Measurements from ENCODE around the gene RPL7A. TPM values are rescaled to one million over a fixed set of nuclear protein-coding genes. Genes with fewer than 3 reads are reported as not detected.

The RPL7A gene
- total and polyA plus RNA-seq, 4 donors, result 1,304 to 3,584 (median 2,046) TPM

- H3K9me3 ChIP-seq (ENCODE audit: control insufficient read depth, low read length), result no peaks in the 10 kb centered on the region
- H3K27ac ChIP-seq (ENCODE audit: low read depth in 1 of 2, low read length in 2 of 2), result no peak overlapping the region
- no peaks in the 10 kb centered on the region for H3K27me3 ChIP-seq (ENCODE audit: control insufficient read depth in 1 of 2, insufficient read depth in 2 of 2, low read length in 1 of 2)
- H3K36me3 ChIP-seq (ENCODE audit: control insufficient read depth in 1 of 2, insufficient read depth in 2 of 2, low read length in 1 of 2), result no peaks in the 10 kb centered on the region
- H3K4me3 ChIP-seq (ENCODE audit: low read length in 2 of 2), result no peak overlapping the region
- intact Hi-C loops (cut with DNase I), result no loop called here
- WGBS, 2 donors, result 95% methylated on average over 4 of the region's 4 CpGs
- no peak for ATAC-seq (ENCODE audit: low FRiP score)
- DNase-seq, result no peak
- H3K4me1 ChIP-seq (ENCODE audit: control insufficient read depth in 1 of 2, insufficient read depth in 2 of 2, low read length in 2 of 2), result no peaks in the 10 kb centered on the region
Measured at GRCh38 chr9:133382507-133383141, 34.6 kb downstream of the RPL7A start.

GRCh38 chr9:133383438-133383837 is 35.4 kb downstream of the RPL7A start:
- ATAC-seq (ENCODE audit: low FRiP score), result no peak
- no peak overlapping the region for H3K4me3 ChIP-seq (ENCODE audit: low read length in 2 of 2)
- no peaks in the 10 kb centered on the region for H3K9me3 ChIP-seq (ENCODE audit: control insufficient read depth, low read length)
- H3K36me3 ChIP-seq (ENCODE audit: control insufficient read depth in 1 of 2, insufficient read depth in 2 of 2, low read length in 1 of 2), result no peaks in the 10 kb centered on the region
- no peaks in the 10 kb centered on the region for H3K27me3 ChIP-seq (ENCODE audit: control insufficient read depth in 1 of 2, insufficient read depth in 2 of 2, low read length in 1 of 2)
- 95 to 97% methylated on average over 3 of the region's 3 CpGs for WGBS, 2 donors
- intact Hi-C loops (cut with DNase I), result no loop called here
- no peak for DNase-seq
- no peak overlapping the region for H3K27ac ChIP-seq (ENCODE audit: low read depth in 1 of 2, low read length in 2 of 2)
- no peaks in the 10 kb centered on the region for H3K4me1 ChIP-seq (ENCODE audit: control insufficient read depth in 1 of 2, insufficient read depth in 2 of 2, low read length in 2 of 2)

- WGBS, 2 donors, result 87 to 88% methylated on average over 17 of the region's 17 CpGs
Measured at GRCh38 chr9:133384736-133385321, 36.8 kb downstream of the RPL7A start.

GRCh38 chr9:133385452-133385851 is 37.4 kb downstream of the RPL7A start:
- Histone ChIP-seq H3K36me3 (ENCODE audit: control insufficient read depth in 1 of 2, insufficient read depth in 2 of 2, low read length in 1 of 2) (no peaks in the 10 kb centered on the region), H3K4me3 (ENCODE audit: low read length in 2 of 2) (no peak overlapping the region), H3K27me3 (ENCODE audit: control insufficient read depth in 1 of 2, insufficient read depth in 2 of 2, low read length in 1 of 2) (no peaks in the 10 kb centered on the region), H3K4me1 (ENCODE audit: control insufficient read depth in 1 of 2, insufficient read depth in 2 of 2, low read length in 2 of 2) (no peaks in the 10 kb centered on the region), H3K27ac (ENCODE audit: low read depth in 1 of 2, low read length in 2 of 2) (no peak overlapping the region), H3K9me3 (ENCODE audit: control insufficient read depth, low read length) (no peaks in the 10 kb centered on the region)
- intact Hi-C loops (cut with DNase I), result no loop called here
- no peak for DNase-seq
- no peak for ATAC-seq (ENCODE audit: low FRiP score)
- 86 to 89% methylated on average over 14 of the region's 14 CpGs for WGBS, 2 donors

More at GRCh38 chr9:133384736-133385321, 36.8 kb downstream of the RPL7A start:
- intact Hi-C loops (cut with DNase I), result no loop called here
- DNase-seq (no peak), ATAC-seq (ENCODE audit: low FRiP score) (no peak)
- Histone ChIP-seq H3K27ac (ENCODE audit: low read depth in 1 of 2, low read length in 2 of 2) (no peak overlapping the region), H3K27me3 (ENCODE audit: control insufficient read depth in 1 of 2, insufficient read depth in 2 of 2, low read length in 1 of 2) (no peaks in the 10 kb centered on the region), H3K4me1 (ENCODE audit: control insufficient read depth in 1 of 2, insufficient read depth in 2 of 2, low read length in 2 of 2) (no peaks in the 10 kb centered on the region), H3K9me3 (ENCODE audit: control insufficient read depth, low read length) (no peaks in the 10 kb centered on the region), H3K4me3 (ENCODE audit: low read length in 2 of 2) (no peak overlapping the region), H3K36me3 (ENCODE audit: control insufficient read depth in 1 of 2, insufficient read depth in 2 of 2, low read length in 1 of 2) (no peaks in the 10 kb centered on the region)

- Histone ChIP-seq H3K36me3 (ENCODE audit: control insufficient read depth in 1 of 2, insufficient read depth in 2 of 2, low read length in 1 of 2) (no peaks in the 10 kb centered on the region), H3K9me3 (ENCODE audit: control insufficient read depth, low read length) (no peaks in the 10 kb centered on the region), H3K4me3 (ENCODE audit: low read length in 2 of 2) (no peak overlapping the region), H3K27ac (ENCODE audit: low read depth in 1 of 2, low read length in 2 of 2) (no peak overlapping the region), H3K27me3 (ENCODE audit: control insufficient read depth in 1 of 2, insufficient read depth in 2 of 2, low read length in 1 of 2) (no peaks in the 10 kb centered on the region), H3K4me1 (ENCODE audit: control insufficient read depth in 1 of 2, insufficient read depth in 2 of 2, low read length in 2 of 2) (no peaks in the 10 kb centered on the region)
- intact Hi-C loops (cut with DNase I), result no loop called here
- DNase-seq, result no peak
- ATAC-seq (ENCODE audit: low FRiP score), result no peak
- 72 to 75% methylated on average over 13 of the region's 13 CpGs for WGBS, 2 donors
Measured at GRCh38 chr9:133386338-133386737, 38.3 kb downstream of the RPL7A start.

GRCh38 chr9:133387680-133388079 is 39.7 kb downstream of the RPL7A start:
- H3K4me3 ChIP-seq (ENCODE audit: low read length in 2 of 2), result no peak overlapping the region
- WGBS, 2 donors, result 78 to 79% methylated on average over 9 of the region's 9 CpGs
- no peak for DNase-seq
- H3K4me1 ChIP-seq (ENCODE audit: control insufficient read depth in 1 of 2, insufficient read depth in 2 of 2, low read length in 2 of 2), result no peaks in the 10 kb centered on the region
- no peaks in the 10 kb centered on the region for H3K27me3 ChIP-seq (ENCODE audit: control insufficient read depth in 1 of 2, insufficient read depth in 2 of 2, low read length in 1 of 2)
- no peaks in the 10 kb centered on the region for H3K36me3 ChIP-seq (ENCODE audit: control insufficient read depth in 1 of 2, insufficient read depth in 2 of 2, low read length in 1 of 2)
- no peaks in the 10 kb centered on the region for H3K9me3 ChIP-seq (ENCODE audit: control insufficient read depth, low read length)
- H3K27ac ChIP-seq (ENCODE audit: low read depth in 1 of 2, low read length in 2 of 2), result no peak overlapping the region
- ATAC-seq (ENCODE audit: low FRiP score), result no peak
- intact Hi-C loops (cut with DNase I), result no loop called here

GRCh38 chr9:133389025-133389557 is 41.1 kb downstream of the RPL7A start:
- no peaks in the 10 kb centered on the region for H3K4me1 ChIP-seq (ENCODE audit: control insufficient read depth in 1 of 2, insufficient read depth in 2 of 2, low read length in 2 of 2)
- H3K9me3 ChIP-seq (ENCODE audit: control insufficient read depth, low read length), result no peaks in the 10 kb centered on the region
- no peak overlapping the region for H3K4me3 ChIP-seq (ENCODE audit: low read length in 2 of 2)
- H3K27ac ChIP-seq (ENCODE audit: low read depth in 1 of 2, low read length in 2 of 2), result no peak overlapping the region
- intact Hi-C loops (cut with DNase I), result no loop called here
- ATAC-seq (ENCODE audit: low FRiP score), result no peak
- 92 to 93% methylated on average over 12 of the region's 12 CpGs for WGBS, 2 donors
- no peaks in the 10 kb centered on the region for H3K27me3 ChIP-seq (ENCODE audit: control insufficient read depth in 1 of 2, insufficient read depth in 2 of 2, low read length in 1 of 2)
- DNase-seq, result no peak
- no peaks in the 10 kb centered on the region for H3K36me3 ChIP-seq (ENCODE audit: control insufficient read depth in 1 of 2, insufficient read depth in 2 of 2, low read length in 1 of 2)

- WGBS, 2 donors, result 86 to 90% methylated on average over 12 to 13 of the region's 13 CpGs
Measured at GRCh38 chr9:133389562-133389961, 41.5 kb downstream of the RPL7A start.

GRCh38 chr9:133390713-133391112 is 42.7 kb downstream of the RPL7A start:
- no peak overlapping the region for H3K4me3 ChIP-seq (ENCODE audit: low read length in 2 of 2)
- no peaks in the 10 kb centered on the region for H3K36me3 ChIP-seq (ENCODE audit: control insufficient read depth in 1 of 2, insufficient read depth in 2 of 2, low read length in 1 of 2)
- no peak overlapping the region for H3K27ac ChIP-seq (ENCODE audit: low read depth in 1 of 2, low read length in 2 of 2)
- WGBS, 2 donors, result 76 to 78% methylated on average over 7 of the region's 7 CpGs
- DNase-seq, result no peak
- ATAC-seq (ENCODE audit: low FRiP score), result no peak
- no peaks in the 10 kb centered on the region for H3K9me3 ChIP-seq (ENCODE audit: control insufficient read depth, low read length)
- no peaks in the 10 kb centered on the region for H3K27me3 ChIP-seq (ENCODE audit: control insufficient read depth in 1 of 2, insufficient read depth in 2 of 2, low read length in 1 of 2)
- intact Hi-C loops (cut with DNase I), result no loop called here
- H3K4me1 ChIP-seq (ENCODE audit: control insufficient read depth in 1 of 2, insufficient read depth in 2 of 2, low read length in 2 of 2), result no peaks in the 10 kb centered on the region

More at GRCh38 chr9:133389562-133389961, 41.5 kb downstream of the RPL7A start:
- Histone ChIP-seq H3K9me3 (ENCODE audit: control insufficient read depth, low read length) (no peaks in the 10 kb centered on the region), H3K4me3 (ENCODE audit: low read length in 2 of 2) (no peak overlapping the region), H3K27me3 (ENCODE audit: control insufficient read depth in 1 of 2, insufficient read depth in 2 of 2, low read length in 1 of 2) (no peaks in the 10 kb centered on the region), H3K4me1 (ENCODE audit: control insufficient read depth in 1 of 2, insufficient read depth in 2 of 2, low read length in 2 of 2) (no peaks in the 10 kb centered on the region), H3K36me3 (ENCODE audit: control insufficient read depth in 1 of 2, insufficient read depth in 2 of 2, low read length in 1 of 2) (no peaks in the 10 kb centered on the region), H3K27ac (ENCODE audit: low read depth in 1 of 2, low read length in 2 of 2) (no peak overlapping the region)
- intact Hi-C loops (cut with DNase I), result no loop called here
- DNase-seq, result no peak
- no peak for ATAC-seq (ENCODE audit: low FRiP score)
